HG03139 (cell line): ENCODE results near the gene LDLR.
"Not testable (repeated sequence)": the region's sequence is repeated elsewhere in the genome, so short reads cannot be mapped to it uniquely, and the experiment has no call there.

Source experiments
- ATAC-seq: cut with Tn5 transposase; IDR thresholded peaks from one replicate; pipeline ENCODE4 v1.9.1; 2021; ENCODE audit not compliant: unreplicated experiment

Gene LDLR

GRCh38 chr19:11138601-11139300 lies 49.5 kb downstream of the LDLR start:
- no peak for ATAC-seq

- ATAC-seq: not testable (repeated sequence)
Observed at GRCh38 chr19:11140023-11140538, 50.8 kb downstream of the LDLR start.

- ATAC-seq: no peak
Observed at GRCh38 chr19:11140896-11141295, 51.6 kb downstream of the LDLR start.

- no peak for ATAC-seq
Observed at GRCh38 chr19:11141937-11142527, 52.8 kb downstream of the LDLR start.

GRCh38 chr19:11142528-11143171 lies 53.4 kb downstream of the LDLR start:
- no peak for ATAC-seq

GRCh38 chr19:11145536-11145924 lies 56.3 kb downstream of the LDLR start:
- ATAC-seq: no peak

DNA sequence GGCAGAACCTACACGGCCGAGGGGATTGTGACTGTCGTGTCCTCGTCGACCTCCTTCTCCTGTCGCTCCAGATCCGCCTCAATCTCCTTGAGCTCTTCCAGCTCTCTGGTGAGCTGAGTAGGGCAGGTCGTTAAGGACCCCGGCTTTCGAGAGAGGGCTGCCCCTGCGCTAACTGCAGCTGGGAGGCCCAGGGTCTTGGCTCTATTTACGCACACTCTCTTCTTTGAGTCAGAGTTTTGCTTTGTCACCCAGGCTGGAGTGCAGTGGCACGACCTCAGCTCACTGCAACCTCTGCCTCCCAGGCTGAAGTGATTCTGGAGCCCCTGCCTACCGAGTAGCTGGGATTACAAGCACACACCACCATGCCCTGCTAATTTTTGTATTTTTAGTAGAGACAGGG lies 58.7 kb downstream of the LDLR start:
- ATAC-seq: no peak

DNA sequence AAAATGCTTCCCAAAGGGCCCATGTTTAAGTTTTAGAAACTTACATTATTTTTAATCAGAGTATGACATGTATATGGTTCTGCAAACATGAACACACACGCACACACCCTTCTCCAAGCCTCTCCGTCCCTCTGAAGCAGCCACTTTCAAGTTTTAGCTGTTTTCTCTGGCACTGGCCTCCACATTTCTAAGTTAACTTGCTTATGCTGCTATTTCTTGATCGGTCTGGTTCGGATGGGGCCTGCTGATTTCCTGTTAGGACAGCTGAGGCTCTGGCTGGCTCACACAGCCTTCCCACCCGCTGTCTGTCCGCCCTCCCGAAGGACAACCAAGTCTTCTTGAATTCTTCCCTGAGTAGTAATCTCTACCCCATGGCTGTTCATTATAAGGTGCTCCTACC lies 61.9 kb downstream of the LDLR start:
- no peak for ATAC-seq

- no peak for ATAC-seq
Observed at GRCh38 chr19:11152318-11153062, 63.2 kb downstream of the LDLR start.

DNA sequence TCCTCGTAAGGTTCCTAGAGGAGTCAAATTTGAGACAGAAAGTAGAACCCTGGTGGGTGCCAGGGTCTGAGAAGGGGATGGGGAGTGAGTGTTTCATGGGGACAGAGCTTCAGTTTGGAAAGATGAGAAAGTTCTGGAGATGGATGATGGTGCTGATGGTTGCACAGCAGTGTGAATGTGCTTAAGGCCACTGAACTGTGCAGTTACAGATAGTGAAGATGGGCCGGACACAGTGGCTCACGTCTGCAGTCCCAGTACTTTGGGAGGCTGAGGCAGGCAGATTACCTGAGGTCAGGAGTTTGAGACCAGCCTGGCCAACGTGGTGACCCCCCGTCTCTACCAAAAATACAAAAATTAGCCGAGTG lies 65.4 kb downstream of the LDLR start:
- ATAC-seq: no peak

GRCh38 chr19:11155373-11156120 lies 66.3 kb downstream of the LDLR start, which contains the start of gene SPC24:
Gene SPC24, minus strand, starts transcription at chr19:11155782. Its CDS starts 6 bp downstream, at chr19:11155776.
- ATAC-seq: peak; percentile 97

DNA sequence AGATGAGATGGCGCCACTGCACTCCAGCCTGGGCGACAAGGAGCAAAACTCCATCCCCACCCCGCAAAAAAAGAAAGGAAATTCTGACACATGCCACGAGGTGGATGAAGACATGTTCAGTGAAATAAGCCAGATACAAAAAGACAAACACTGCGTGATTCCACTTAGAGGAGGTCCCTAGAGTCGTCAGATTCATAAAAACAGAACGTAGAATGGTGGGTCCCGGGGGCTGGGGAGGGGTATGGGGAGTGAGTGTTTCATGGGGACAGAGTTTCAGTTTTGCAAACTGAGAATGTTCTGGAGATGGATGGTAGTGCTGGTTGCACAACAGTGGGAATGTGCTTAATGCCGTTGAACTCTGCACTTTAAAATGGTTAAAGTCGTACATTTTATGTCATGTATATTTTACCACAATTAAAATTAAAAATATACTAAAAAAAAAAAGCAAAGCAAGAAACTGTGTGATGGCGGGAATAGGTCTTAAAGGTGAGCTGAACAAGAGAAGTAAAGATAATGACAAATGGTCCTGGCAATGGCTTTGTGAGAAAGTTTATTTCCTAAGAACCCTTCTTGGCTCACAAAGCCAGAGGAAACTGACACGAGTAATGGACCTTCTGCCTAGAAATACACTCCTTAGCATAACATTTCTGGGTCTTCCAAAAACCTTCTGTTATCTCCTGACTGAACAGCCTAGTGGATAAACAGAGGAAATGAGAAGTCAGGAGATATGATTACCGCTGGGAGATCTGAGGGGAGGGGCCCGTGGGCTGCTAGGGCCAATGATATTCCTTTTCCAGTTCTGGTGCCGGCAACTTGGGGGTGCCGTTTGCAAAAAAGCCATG lies 70.6 kb downstream of the LDLR start:
- no peak for ATAC-seq

- not testable (repeated sequence) for ATAC-seq
Observed at GRCh38 chr19:11160440-11160768, 71.1 kb downstream of the LDLR start.

DNA sequence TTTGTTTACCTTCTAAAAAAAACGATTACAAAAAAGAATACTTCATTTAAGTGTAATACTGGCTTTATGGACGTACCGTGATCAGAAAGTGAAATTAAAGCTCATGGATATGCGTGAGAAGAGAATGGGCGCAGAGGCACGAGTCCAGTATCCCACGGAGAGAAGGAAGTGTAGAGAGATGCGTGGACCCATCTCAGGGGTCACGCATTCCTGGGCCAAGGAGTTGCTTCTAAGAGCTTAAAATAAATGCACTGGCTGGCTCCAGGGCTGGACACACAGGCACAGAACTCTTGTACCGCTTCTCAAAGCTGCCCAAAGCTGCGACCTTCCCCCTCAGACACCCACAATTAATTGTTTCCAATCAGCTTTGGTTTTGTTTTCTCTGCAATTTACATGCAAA lies 75.0 kb downstream of the LDLR start:
- ATAC-seq: no peak

DNA sequence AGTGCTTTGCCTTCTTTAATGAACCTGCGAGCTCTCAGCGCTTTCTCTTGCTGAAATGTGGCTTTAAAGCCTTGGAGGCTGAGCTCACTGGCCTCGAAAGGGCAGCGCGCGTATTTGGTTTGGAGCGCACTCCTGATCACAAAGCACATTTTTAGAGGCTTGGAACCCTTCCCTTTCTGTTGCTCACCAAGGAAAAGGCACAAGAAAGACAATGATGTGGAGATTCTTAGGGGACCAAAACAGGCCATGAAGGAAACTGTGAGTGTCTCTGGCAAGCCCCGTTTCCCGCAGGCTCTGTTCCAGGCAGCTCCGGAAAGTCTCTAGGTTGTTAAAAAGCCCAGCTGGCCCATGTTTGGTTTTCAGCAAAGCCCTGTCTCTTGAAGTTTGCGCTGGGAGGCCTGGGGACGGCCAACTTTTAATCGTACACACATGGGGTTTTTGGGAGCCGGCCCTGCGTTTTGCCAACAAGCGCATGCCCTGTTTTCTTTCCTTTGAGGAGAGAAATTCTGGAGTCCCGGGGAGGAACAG lies 75.7 kb downstream of the LDLR start:
- no peak for ATAC-seq

- no peak for ATAC-seq
Observed at GRCh38 chr19:11165486-11166030, 76.3 kb downstream of the LDLR start.

- ATAC-seq: no peak
Observed at GRCh38 chr19:11166281-11167142, 77.2 kb downstream of the LDLR start.

- no peak for ATAC-seq
Observed at GRCh38 chr19:11168568-11168967, 79.3 kb downstream of the LDLR start.
